Small intestine (tissue), 7 donors: ENCODE measurements around the gene TGIF1. TPM values are rescaled to one million over a fixed set of nuclear protein-coding genes. Genes with fewer than 3 reads are reported as not detected.
"Not testable (repeated sequence)": the region's sequence is repeated elsewhere in the genome, so short reads cannot be mapped to it uniquely, and the experiment has no call there.

Experiments
- DNase-seq, 2 donors: peaks; one replicate each; pipeline versions ENCODE4 v3.0.0 to v3.0.0-alpha.2; 2013
- FAIRE-seq: peaks from 2 replicates; lab custom pipeline; 2012; peaks lifted over from hg19 to GRCh38; lab: Jason Lieb, UNC
- H3K27ac ChIP-seq, 3 donors: one replicate each; pipeline ENCODE4 v1.5.1; 2013; ENCODE audit warnings: low read length in 2 of 3, mild to moderate bottlenecking in 2 of 3, control low read depth in 1 of 3, inconsistent platforms in 1 of 3, low read depth in 1 of 3, moderate library complexity in 1 of 3
- H3K27me3 ChIP-seq, 3 donors: one replicate each; pipeline ENCODE4 v1.6.1; 2013; ENCODE audit warnings: low read length in 3 of 3, inconsistent platforms in 1 of 3; ENCODE audit not compliant: control insufficient read depth in 3 of 3, insufficient read depth in 3 of 3
- H3K36me3 ChIP-seq, 3 donors: one replicate each; pipeline ENCODE4 v1.6.1; 2013; ENCODE audit warnings: low read length in 3 of 3, inconsistent platforms in 1 of 3, low read depth in 1 of 3, mild to moderate bottlenecking in 1 of 3, moderate library complexity in 1 of 3; ENCODE audit not compliant: control insufficient read depth in 3 of 3, insufficient read depth in 2 of 3
- H3K4me1 ChIP-seq, 3 donors: one replicate each; pipeline ENCODE4 v1.6.1; 2013; ENCODE audit warnings: low read length in 2 of 3, inconsistent platforms in 1 of 3, low read depth in 1 of 3, mild to moderate bottlenecking in 1 of 3, moderate library complexity in 1 of 3; ENCODE audit not compliant: control insufficient read depth in 3 of 3, insufficient read depth in 2 of 3
- H3K4me3 ChIP-seq, 3 donors: one replicate each; pipeline ENCODE4 v1.5.1; 2013; ENCODE audit warnings: low read length in 3 of 3, control low read depth in 1 of 3, inconsistent platforms in 1 of 3, low read depth in 1 of 3, mild to moderate bottlenecking in 1 of 3, moderate library complexity in 1 of 3
- H3K9me3 ChIP-seq, 2 donors: one replicate each; pipeline ENCODE4 v1.6.1; 2013; ENCODE audit warnings: low read depth in 1 of 2, low read length in 1 of 2; ENCODE audit not compliant: control insufficient read depth in 2 of 2, insufficient read depth in 1 of 2
- WGBS, 3 donors: extraction: QIAGEN DNeasy Blood & Tissue Kit; methylation state at CpG; one replicate each; pipeline ENCODE4 v1.1.7; 2013; 5-methylcytosine and 5-hydroxymethylcytosine counted together
- polyA plus RNA-seq, 4 donors: library from polyadenylated mRNA; stranded (reverse) in 3 of 4; unstranded in 1 of 4; fragments of 200-250 nt in 3 of 4; fragments of 120-200 nt in 1 of 4; gene quantifications; one replicate each; pipeline versions ENCODE4 v1.2.1 to v1.2.3, GENCODE V29; 2013
- donor health status: healthy with polysubstance abuse.
- donor health status: control.
- donor health status: control.
- donor health status: Bipolar disorder and iron deficiency.
- donor health status: healthy.

TGIF1 gene
- polyA plus RNA-seq, 4 donors = 20.0 to 73.0 (median 35.3) TPM

- WGBS, 3 donors = 95 to 98% (median 97%) methylated on average over 5 of the region's 5 CpGs
- no peaks in the 10 kb centered on the region for H3K27me3 ChIP-seq
- no peak for FAIRE-seq
Observed at GRCh38 chr18:3461704-3462103, 11.7 kb downstream of the TGIF1 start.

DNA sequence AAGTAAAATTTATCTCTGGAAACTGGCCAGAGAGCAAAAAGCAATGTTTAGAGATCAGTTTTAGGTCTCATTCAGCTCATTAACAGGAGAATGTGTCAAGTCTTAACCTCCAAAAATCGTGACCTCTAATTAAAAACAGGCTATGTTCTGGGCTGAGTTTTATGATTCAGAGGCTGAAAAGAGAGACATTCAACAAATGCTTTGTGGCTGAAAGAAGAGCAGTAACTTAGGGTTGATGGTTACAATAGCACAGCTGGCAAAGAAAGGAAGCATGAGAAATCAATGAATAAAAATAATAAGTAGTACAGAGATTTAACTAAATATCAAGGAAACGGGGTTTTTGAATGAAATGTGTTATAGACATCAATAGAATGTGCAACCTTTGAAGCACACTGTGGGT, 13.1 kb downstream of the TGIF1 start:
- Histone ChIP-seq H3K27me3 (no peaks in the 10 kb centered on the region), H3K27ac (no peak overlapping the region), H3K36me3 (peaks cover 0 to 11% (median 2%) of the 10 kb centered on the region in 3 donors), H3K4me1 (peaks cover 2 to 29% (median 7%) of the 10 kb centered on the region in 3 donors), H3K4me3 (no peak overlapping the region), H3K9me3 (peaks cover 0 to 4% of the 10 kb centered on the region in 2 donors)
- WGBS, 3 donors = 58 to 69% (median 63%) methylated on average over 2 of the region's 2 CpGs
- DNase-seq = no peak
- no peak for FAIRE-seq

More at GRCh38 chr18:3461704-3462103, 11.7 kb downstream of the TGIF1 start:
- Histone ChIP-seq H3K4me1 (peaks cover 2 to 30% (median 9%) of the 10 kb centered on the region in 3 donors), H3K36me3 (peaks cover 4 to 19% (median 10%) of the 10 kb centered on the region in 3 donors), H3K4me3 (no peak overlapping the region), H3K9me3 (peaks cover 0 to 4% of the 10 kb centered on the region in 2 donors), H3K27ac (no peak overlapping the region)
- DNase-seq = no peak

- FAIRE-seq = no peak
- Histone ChIP-seq H3K9me3 (peaks cover 0 to 4% of the 10 kb centered on the region in 2 donors), H3K27ac (no peak overlapping the region)
Observed at GRCh38 chr18:3466045-3466444, 16.1 kb downstream of the TGIF1 start.

DNA sequence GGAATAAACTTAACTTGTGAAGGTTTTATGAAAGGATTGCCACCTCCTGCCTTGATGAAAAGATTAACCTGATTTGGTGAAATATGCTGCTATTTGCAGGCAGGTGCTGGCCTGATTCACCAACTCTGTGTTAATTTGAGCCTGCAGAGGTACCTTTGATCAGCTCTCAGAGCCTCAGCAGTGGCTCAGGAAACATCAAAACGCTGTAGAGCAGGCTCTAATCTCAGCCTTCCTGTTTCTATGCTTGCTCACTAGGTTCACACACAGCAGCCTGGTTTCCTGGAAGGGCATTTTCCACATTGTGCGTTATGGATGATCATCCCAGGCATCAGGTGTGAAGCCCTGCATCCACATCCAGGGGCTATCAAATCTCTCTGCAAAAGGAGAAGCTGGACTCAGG, 16.9 kb downstream of the TGIF1 start:
- H3K36me3 ChIP-seq = peaks cover 0 to 3% (median 0%) of the 10 kb centered on the region in 3 donors
- no peak overlapping the region for H3K4me3 ChIP-seq
- FAIRE-seq (no peak), DNase-seq (peak in 1 of 2 donors; percentile 37)
- H3K4me1 ChIP-seq = peaks cover 2 to 19% (median 2%) of the 10 kb centered on the region in 3 donors
- peak overlapping the region in 2 of 3 donors; percentile 36 to 58 for H3K27ac ChIP-seq
- WGBS, 3 donors = 3 to 23% (median 6%) methylated on average over 2 of the region's 2 CpGs
- H3K27me3 ChIP-seq = no peaks in the 10 kb centered on the region
- H3K9me3 ChIP-seq = peaks cover 0 to 3% of the 10 kb centered on the region in 2 donors

More at GRCh38 chr18:3466045-3466444, 16.1 kb downstream of the TGIF1 start:
- WGBS, 3 donors = 40 to 49% (median 49%) methylated on average over 5 of the region's 5 CpGs
- H3K4me1 ChIP-seq = peaks cover 2 to 16% (median 2%) of the 10 kb centered on the region in 3 donors
- no peak overlapping the region for H3K4me3 ChIP-seq
- H3K27me3 ChIP-seq = no peaks in the 10 kb centered on the region
- peak in 1 of 2 donors; percentile 52 for DNase-seq
- peaks cover 0 to 5% (median 0%) of the 10 kb centered on the region in 3 donors for H3K36me3 ChIP-seq

DNA sequence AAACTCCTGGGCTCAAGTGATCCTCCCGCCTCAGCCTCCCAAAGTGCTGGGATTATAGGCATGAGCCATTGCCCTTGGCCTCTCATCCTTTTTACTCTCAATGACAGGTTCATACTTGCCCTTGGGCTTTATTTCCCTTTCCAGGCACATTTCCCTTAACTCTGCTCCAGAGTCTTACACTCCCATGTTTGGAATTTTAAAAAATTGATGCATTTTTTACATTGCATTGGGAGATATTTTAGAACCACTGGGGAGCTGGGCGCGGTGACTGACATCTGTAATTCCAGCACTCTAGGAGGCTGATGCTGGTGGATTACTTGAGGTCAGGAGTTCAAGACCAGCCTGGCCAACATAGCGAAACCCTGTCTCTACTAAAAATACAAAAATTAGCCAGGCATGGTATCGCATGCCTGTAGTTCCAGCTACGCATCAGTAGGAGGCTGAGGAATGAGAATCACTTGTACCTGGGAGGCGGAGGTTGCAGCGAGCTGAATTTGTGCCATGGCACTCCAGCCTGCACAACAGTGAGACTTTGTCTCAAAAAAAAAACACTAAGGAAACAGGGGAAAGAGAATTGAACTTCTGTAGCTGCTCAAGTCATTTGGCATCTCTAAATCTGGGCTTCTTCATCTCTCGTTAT, 18.2 kb downstream of the TGIF1 start:
- no peaks in the 10 kb centered on the region for H3K27me3 ChIP-seq
- no peaks in the 10 kb centered on the region for H3K9me3 ChIP-seq
- no peak overlapping the region for H3K4me3 ChIP-seq
- no peak for FAIRE-seq
- DNase-seq = no peak
- H3K36me3 ChIP-seq = no peaks in the 10 kb centered on the region
- peaks cover 2 to 19% (median 2%) of the 10 kb centered on the region in 3 donors for H3K4me1 ChIP-seq
- no peak overlapping the region for H3K27ac ChIP-seq
- WGBS, 3 donors = 95 to 97% (median 95%) methylated on average over 9 of the region's 9 CpGs

DNA sequence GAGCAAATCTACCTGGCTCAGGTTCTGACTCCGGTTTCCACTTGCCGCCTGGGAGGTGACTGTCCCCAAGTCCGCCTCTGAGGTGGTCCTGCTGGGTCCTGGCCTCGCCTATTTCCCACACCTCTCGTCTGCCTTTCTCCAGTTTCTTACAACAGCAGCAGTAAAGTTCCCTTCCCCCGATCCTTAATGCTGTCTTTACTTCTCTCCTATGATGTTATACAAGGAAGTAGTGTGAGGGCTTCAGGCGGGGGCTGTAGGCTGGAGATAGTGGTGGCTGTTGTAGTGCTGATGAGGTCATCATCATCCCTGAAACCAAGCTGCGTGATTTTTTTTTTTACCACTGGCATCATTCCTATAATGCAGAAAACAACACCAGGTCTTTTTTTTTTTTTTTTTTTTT, 18.9 kb downstream of the TGIF1 start:
- 60 to 74% (median 70%) methylated on average over 8 of the region's 8 CpGs for WGBS, 3 donors
- Histone ChIP-seq H3K9me3 (no peaks in the 10 kb centered on the region), H3K27me3 (no peaks in the 10 kb centered on the region), H3K4me3 (no peak overlapping the region), H3K27ac (no peak overlapping the region), H3K36me3 (no peaks in the 10 kb centered on the region), H3K4me1 (peaks cover 2 to 19% (median 2%) of the 10 kb centered on the region in 3 donors)
- FAIRE-seq (no peak), DNase-seq (peak in 1 of 2 donors; percentile 66)

GRCh38 chr18:3471141-3471648, 21.2 kb downstream of the TGIF1 start:
- H3K27ac ChIP-seq = no peak overlapping the region
- peaks cover 2 to 14% (median 2%) of the 10 kb centered on the region in 3 donors for H3K4me1 ChIP-seq
- no peak overlapping the region for H3K4me3 ChIP-seq
- FAIRE-seq (no peak), DNase-seq (peak in 1 of 2 donors; percentile 43)
- peaks cover 0 to 2% of the 10 kb centered on the region in 2 donors for H3K9me3 ChIP-seq
- 13 to 66% (median 34%) methylated on average over 3 of the region's 3 CpGs for WGBS, 3 donors
- H3K27me3 ChIP-seq = no peaks in the 10 kb centered on the region
- H3K36me3 ChIP-seq = no peaks in the 10 kb centered on the region

GRCh38 chr18:3472121-3472520, 22.1 kb downstream of the TGIF1 start:
- not testable (repeated sequence) for H3K36me3 ChIP-seq, H3K4me1 ChIP-seq, FAIRE-seq, H3K4me3 ChIP-seq, H3K27me3 ChIP-seq, DNase-seq, H3K9me3 ChIP-seq, H3K27ac ChIP-seq
- WGBS, 3 donors = 90 to 95% (median 93%) methylated on average over 3 of the region's 3 CpGs
